HG03135 (cell line): ENCODE measurements around the gene PLD5.
"Not testable (repeated sequence)": the region's sequence is repeated elsewhere in the genome, so short reads cannot be mapped to it uniquely, and the experiment has no call there.

ENCODE experiments used
- ATAC-seq: cut with Tn5 transposase; IDR thresholded peaks from one replicate; pipeline ENCODE4 v1.9.1; 2021; ENCODE audit warnings: mild to moderate bottlenecking, moderate library complexity; ENCODE audit not compliant: unreplicated experiment

The PLD5 gene

GRCh38 chr1:242081446-242081845 is 443.1 kb downstream of the PLD5 start:
- ATAC-seq, result no peak

- no peak for ATAC-seq
Measured at GRCh38 chr1:242065813-242066212, 458.7 kb downstream of the PLD5 start.

GRCh38 chr1:242062271-242062670 is 462.2 kb downstream of the PLD5 start:
- ATAC-seq, result no peak

GRCh38 chr1:242059976-242060375 is 464.5 kb downstream of the PLD5 start:
- no peak for ATAC-seq

- ATAC-seq, result peak; percentile 79
Measured at GRCh38 chr1:242058582-242058981, 465.9 kb downstream of the PLD5 start.

GRCh38 chr1:242058181-242058580 is 466.3 kb downstream of the PLD5 start:
- ATAC-seq, result not testable (repeated sequence)

GRCh38 chr1:242057745-242058115 is 466.8 kb downstream of the PLD5 start:
- no peak for ATAC-seq

GRCh38 chr1:242056988-242057744 is 467.3 kb downstream of the PLD5 start:
- no peak for ATAC-seq

GRCh38 chr1:242055749-242056320 is 468.7 kb downstream of the PLD5 start:
- ATAC-seq, result no peak

- no peak for ATAC-seq
Measured at GRCh38 chr1:242043165-242043564, 481.3 kb downstream of the PLD5 start.

- no peak for ATAC-seq
Measured at GRCh38 chr1:242034392-242034791, 490.1 kb downstream of the PLD5 start.

- no peak for ATAC-seq
Measured at GRCh38 chr1:242033447-242033846, 491.1 kb downstream of the PLD5 start.
